Uterus (tissue), 2 donors: ENCODE results near the gene CAPZB.

Source experiments
- POLR2A ChIP-seq, 2 donors: fragments of 450-650 bp; IDR thresholded peaks; one replicate each; pipeline ENCODE4 v1.6.1; 2016; ENCODE audit warnings: antibody characterized with exemption in 2 of 2, mild to moderate bottlenecking in 1 of 2, moderate library complexity in 1 of 2
- TF ChIP-seq, protein P1 (sequence below), 4 experiments: fragments of 200-600 bp in 2 of 4; fragments of 450-650 bp in 2 of 4; sonication (generic) in 2 of 4; IDR thresholded peaks; one replicate each; pipeline ENCODE4 v1.5.1; 2016 to 2019; ENCODE audit warnings: antibody characterized with exemption in 4 of 4, mild to moderate bottlenecking in 2 of 4, moderate library complexity in 1 of 4

DNA sequence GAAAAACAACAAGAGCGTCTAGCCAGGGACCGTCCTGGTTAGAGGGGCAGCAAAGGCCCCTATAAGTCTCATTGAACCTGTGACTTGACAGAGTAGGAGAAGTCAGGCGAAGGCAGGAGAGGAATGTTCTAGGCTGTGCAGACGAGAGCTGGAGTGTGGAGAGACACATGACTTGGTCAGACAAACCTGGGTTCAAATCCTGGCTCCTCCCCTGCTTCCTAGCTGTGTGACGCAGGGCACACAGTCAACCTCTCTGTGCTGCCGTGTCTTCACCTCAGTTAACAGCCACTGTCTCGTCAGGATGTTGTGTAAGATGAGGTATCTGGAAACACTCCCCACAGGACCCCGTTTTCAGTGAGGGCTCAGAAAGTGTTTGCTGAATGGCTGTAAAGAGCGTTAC lies 157.6 kb downstream of the CAPZB start:
- TF ChIP-seq, protein P1, sequence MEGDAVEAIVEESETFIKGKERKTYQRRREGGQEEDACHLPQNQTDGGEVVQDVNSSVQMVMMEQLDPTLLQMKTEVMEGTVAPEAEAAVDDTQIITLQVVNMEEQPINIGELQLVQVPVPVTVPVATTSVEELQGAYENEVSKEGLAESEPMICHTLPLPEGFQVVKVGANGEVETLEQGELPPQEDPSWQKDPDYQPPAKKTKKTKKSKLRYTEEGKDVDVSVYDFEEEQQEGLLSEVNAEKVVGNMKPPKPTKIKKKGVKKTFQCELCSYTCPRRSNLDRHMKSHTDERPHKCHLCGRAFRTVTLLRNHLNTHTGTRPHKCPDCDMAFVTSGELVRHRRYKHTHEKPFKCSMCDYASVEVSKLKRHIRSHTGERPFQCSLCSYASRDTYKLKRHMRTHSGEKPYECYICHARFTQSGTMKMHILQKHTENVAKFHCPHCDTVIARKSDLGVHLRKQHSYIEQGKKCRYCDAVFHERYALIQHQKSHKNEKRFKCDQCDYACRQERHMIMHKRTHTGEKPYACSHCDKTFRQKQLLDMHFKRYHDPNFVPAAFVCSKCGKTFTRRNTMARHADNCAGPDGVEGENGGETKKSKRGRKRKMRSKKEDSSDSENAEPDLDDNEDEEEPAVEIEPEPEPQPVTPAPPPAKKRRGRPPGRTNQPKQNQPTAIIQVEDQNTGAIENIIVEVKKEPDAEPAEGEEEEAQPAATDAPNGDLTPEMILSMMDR (IDR thresholded peaks at IDR 0.05) = no peak
- TF ChIP-seq POLR2A (IDR thresholded peaks at IDR 0.05) = no peak
